ENCODE data around the gene GCH1. TPM values are rescaled to one million over a fixed set of nuclear protein-coding genes. Genes with fewer than 3 reads are reported as not detected.

GCH1 gene
- total RNA-seq, 1 donor: 1.9 TPM

- H3K4me3 ChIP-seq (ENCODE audit: low read depth, low read length): no peak overlapping the region
- DNase-seq (ENCODE audit: low read depth): peak; percentile 11
- TF ChIP-seq CTCF (IDR thresholded peaks at IDR 0.05; ENCODE audit: insufficient read depth, low read length): no peak
These were observed 73.0 kb downstream of the GCH1 start for GRCh38 chr14:54829486-54830224.

- no peak for DNase-seq (ENCODE audit: low read depth)
- TF ChIP-seq CTCF (IDR thresholded peaks at IDR 0.05; ENCODE audit: insufficient read depth, low read length): no peak
- no peak overlapping the region for H3K4me3 ChIP-seq (ENCODE audit: low read depth, low read length)
These were observed 74.6 kb downstream of the GCH1 start for GRCh38 chr14:54828037-54828436.

- no peak for DNase-seq (ENCODE audit: low read depth)
- no peak for TF ChIP-seq CTCF (IDR thresholded peaks at IDR 0.05; ENCODE audit: insufficient read depth, low read length)
These were observed 78.7 kb downstream of the GCH1 start for GRCh38 chr14:54823757-54824549.

GRCh38 chr14:54822685-54823084 is 79.9 kb downstream of the GCH1 start:
- TF ChIP-seq CTCF (IDR thresholded peaks at IDR 0.05; ENCODE audit: insufficient read depth, low read length): no peak

More at GRCh38 chr14:54823757-54824549, 78.7 kb downstream of the GCH1 start:
- H3K4me3 ChIP-seq (ENCODE audit: low read depth, low read length): no peak overlapping the region

GRCh38 chr14:54818201-54819133 is 84.2 kb downstream of the GCH1 start:
- H3K4me3 ChIP-seq (ENCODE audit: low read depth, low read length): no peak overlapping the region
- peak; percentile 77 for DNase-seq (ENCODE audit: low read depth)
- no peak for TF ChIP-seq CTCF (IDR thresholded peaks at IDR 0.05; ENCODE audit: insufficient read depth, low read length)

More at GRCh38 chr14:54822685-54823084, 79.9 kb downstream of the GCH1 start:
- DNase-seq (ENCODE audit: low read depth): no peak
- H3K4me3 ChIP-seq (ENCODE audit: low read depth, low read length): no peak overlapping the region

GRCh38 chr14:54817506-54817905 is 85.1 kb downstream of the GCH1 start:
- no peak for DNase-seq (ENCODE audit: low read depth)
- no peak for TF ChIP-seq CTCF (IDR thresholded peaks at IDR 0.05; ENCODE audit: insufficient read depth, low read length)
- no peak overlapping the region for H3K4me3 ChIP-seq (ENCODE audit: low read depth, low read length)
